BLaER1 treated with 17β-estradiol and CSF1 and Interleukin-3, amounts not matched to agents 10 nM and 100 nM (cell line): ENCODE results near the gene DIP2A.
"Not testable (repeated sequence)": the region's sequence is repeated elsewhere in the genome, so short reads cannot be mapped to it uniquely, and the experiment has no call there.

Experiments used
- H3K27ac ChIP-seq, 11 experiments: shearing (Covaris generic); formaldehyde crosslinking; 2 replicates each; pipeline ENCODE4 v1.8.1; 2022
- H3K27me3 ChIP-seq, 11 experiments: shearing (Covaris generic); formaldehyde crosslinking; 2 replicates each; pipeline ENCODE4 v1.8.1; 2022
- H3K36me3 ChIP-seq, 11 experiments: shearing (Covaris generic); formaldehyde crosslinking; 2 replicates each; pipeline ENCODE4 v1.8.1; 2022
- H3K4me1 ChIP-seq, 10 experiments: shearing (Covaris generic); formaldehyde crosslinking; 2 replicates each; pipeline ENCODE4 v1.8.1; 2022
- H3K4me2 ChIP-seq, 11 experiments: shearing (Covaris generic); formaldehyde crosslinking; 2 replicates each; pipeline ENCODE4 v1.8.1; 2022
- H3K4me3 ChIP-seq, 10 experiments: shearing (Covaris generic); formaldehyde crosslinking; 2 replicates each; pipeline ENCODE4 v1.8.1; 2022
- H3K9ac ChIP-seq, 11 experiments: shearing (Covaris generic); formaldehyde crosslinking; 2 replicates each; pipeline ENCODE4 v1.8.1; 2022
- H3K9me3 ChIP-seq, 11 experiments: shearing (Covaris generic); formaldehyde crosslinking; replicated peaks in 1 of 11; 2 replicates each; pipeline ENCODE4 v1.8.1; 2022
- H4K20me1 ChIP-seq, 11 experiments: shearing (Covaris generic); formaldehyde crosslinking; 2 replicates each; pipeline ENCODE4 v1.8.1; 2022
- Cebpa-rat ChIP-seq, 11 experiments: shearing (Covaris generic); IDR thresholded peaks; 2 replicates each; pipeline ENCODE4 v1.8.1; 2022

Gene DIP2A

GRCh38 chr21:46569081-46569480 lies 110.4 kb downstream of the DIP2A start:
- no peaks in the 10 kb centered on the region for H3K27me3 ChIP-seq
- no peak overlapping the region for H3K4me2 ChIP-seq
- H3K9me3 ChIP-seq = peaks cover 23 to 31% (median 27%) of the 10 kb centered on the region in 11 experiments
- TF ChIP-seq Cebpa-rat (IDR thresholded peaks at IDR 0.05) = no peak
- H4K20me1 ChIP-seq = no peaks in the 10 kb centered on the region; a peak in 1 of 22 replicates
- no peak overlapping the region for H3K4me3 ChIP-seq
- H3K27ac ChIP-seq = no peak overlapping the region
- peaks cover 0 to 30% (median 0%) of the 10 kb centered on the region in 10 experiments; a peak in 4 of 20 replicates for H3K4me1 ChIP-seq
- peaks cover 68 to 95% (median 78%) of the 10 kb centered on the region in 11 experiments for H3K36me3 ChIP-seq
- no peak overlapping the region for H3K9ac ChIP-seq

GRCh38 chr21:46570119-46570518 lies 111.4 kb downstream of the DIP2A start:
- Histone ChIP-seq H3K4me3 (no peak overlapping the region), H3K9me3 (peaks cover 23 to 31% (median 27%) of the 10 kb centered on the region in 11 experiments), H3K27me3 (no peaks in the 10 kb centered on the region), H3K4me1 (peaks cover 0 to 33% (median 0%) of the 10 kb centered on the region in 10 experiments; a peak in 4 of 20 replicates), H4K20me1 (no peaks in the 10 kb centered on the region; a peak in 1 of 22 replicates), H3K4me2 (no peak overlapping the region), H3K36me3 (peaks cover 60 to 84% (median 69%) of the 10 kb centered on the region in 11 experiments), H3K27ac (no peak overlapping the region), H3K9ac (no peak overlapping the region)
- TF ChIP-seq Cebpa-rat (IDR thresholded peaks at IDR 0.05) = no peak

GRCh38 chr21:46570631-46571030 lies 111.9 kb downstream of the DIP2A start:
- Histone ChIP-seq H3K4me2 (no peak overlapping the region), H3K4me3 (no peak overlapping the region), H3K36me3 (peaks cover 54 to 79% (median 65%) of the 10 kb centered on the region in 11 experiments), H3K27ac (no peak overlapping the region), H4K20me1 (no peaks in the 10 kb centered on the region; a peak in 1 of 22 replicates), H3K27me3 (no peaks in the 10 kb centered on the region), H3K9me3 (peaks cover 23 to 31% (median 27%) of the 10 kb centered on the region in 11 experiments), H3K9ac (no peak overlapping the region), H3K4me1 (peaks cover 0 to 33% (median 0%) of the 10 kb centered on the region in 10 experiments; a peak in 4 of 20 replicates)
- no peak for TF ChIP-seq Cebpa-rat (IDR thresholded peaks at IDR 0.05)

GRCh38 chr21:46572850-46573249 lies 114.2 kb downstream of the DIP2A start:
- Histone ChIP-seq H3K9ac (no peak overlapping the region), H3K27ac (no peak overlapping the region), H3K36me3 (peaks cover 32 to 66% (median 43%) of the 10 kb centered on the region in 11 experiments), H3K4me3 (no peak overlapping the region), H4K20me1 (no peaks in the 10 kb centered on the region), H3K27me3 (no peaks in the 10 kb centered on the region), H3K4me2 (no peak overlapping the region), H3K4me1 (peaks cover 0 to 24% (median 0%) of the 10 kb centered on the region in 10 experiments; a peak in 3 of 20 replicates), H3K9me3 (peaks cover 32 to 50% (median 42%) of the 10 kb centered on the region in 11 experiments)
- no peak for TF ChIP-seq Cebpa-rat (IDR thresholded peaks at IDR 0.05)

GRCh38 chr21:46577786-46578185 lies 119.1 kb downstream of the DIP2A start:
- H3K4me2 ChIP-seq, H3K9ac ChIP-seq, H3K27ac ChIP-seq, H3K4me3 ChIP-seq, H4K20me1 ChIP-seq, H3K27me3 ChIP-seq, H3K4me1 ChIP-seq: not testable (repeated sequence)
- H3K9me3 ChIP-seq = peaks cover 62 to 79% (median 71%) of the 10 kb centered on the region in 11 experiments
- peaks cover 26 to 77% (median 47%) of the 10 kb centered on the region in 11 experiments for H3K36me3 ChIP-seq

GRCh38 chr21:46579394-46579793 lies 120.7 kb downstream of the DIP2A start:
- H3K4me2 ChIP-seq, H3K4me3 ChIP-seq, H3K27me3 ChIP-seq, H3K4me1 ChIP-seq, H4K20me1 ChIP-seq, H3K9ac ChIP-seq, H3K27ac ChIP-seq: not testable (repeated sequence)
- peaks cover 26 to 71% (median 41%) of the 10 kb centered on the region in 11 experiments for H3K36me3 ChIP-seq
- H3K9me3 ChIP-seq = peaks cover 70 to 84% (median 79%) of the 10 kb centered on the region in 11 experiments

- Histone ChIP-seq H3K4me2 (no peak overlapping the region), H3K4me1 (peaks cover 0 to 16% (median 12%) of the 10 kb centered on the region in 10 experiments; a peak in 15 of 20 replicates), H3K27ac (no peak overlapping the region), H3K36me3 (peaks cover 26 to 63% (median 41%) of the 10 kb centered on the region in 11 experiments), H3K4me3 (no peak overlapping the region), H4K20me1 (no peaks in the 10 kb centered on the region), H3K9ac (no peak overlapping the region), H3K27me3 (no peaks in the 10 kb centered on the region), H3K9me3 (peaks cover 80 to 98% (median 93%) of the 10 kb centered on the region in 11 experiments)
- no peak for TF ChIP-seq Cebpa-rat (IDR thresholded peaks at IDR 0.05)
These were observed 123.2 kb downstream of the DIP2A start for GRCh38 chr21:46581780-46582307.

- Histone ChIP-seq H4K20me1 (no peaks in the 10 kb centered on the region), H3K9me3 (peaks cover 63 to 98% (median 82%) of the 10 kb centered on the region in 11 experiments), H3K27me3 (no peaks in the 10 kb centered on the region), H3K4me1 (peaks cover 0 to 16% (median 12%) of the 10 kb centered on the region in 10 experiments; a peak in 15 of 20 replicates), H3K36me3 (peaks cover 18 to 33% (median 24%) of the 10 kb centered on the region in 11 experiments), H3K4me2 (peak overlapping the region in 9 of 11 experiments; percentile 31 to 77 (median 61); a peak in 18 of 22 replicates), H3K4me3 (peak overlapping the region in 3 of 10 experiments; percentile 17 to 25 (median 19); a peak in 2 of 20 replicates), H3K9ac (no peak overlapping the region; a peak in 3 of 22 replicates), H3K27ac (peak overlapping the region in 6 of 11 experiments; percentile 35 to 65 (median 46); a peak in 10 of 22 replicates)
- TF ChIP-seq Cebpa-rat (IDR thresholded peaks at IDR 0.05) = no peak
These were observed 126.7 kb downstream of the DIP2A start for GRCh38 chr21:46585191-46585953.

GRCh38 chr21:46594276-46594675 lies 135.6 kb downstream of the DIP2A start:
- Histone ChIP-seq H3K9ac (no peak overlapping the region), H3K36me3 (peaks cover 0 to 6% (median 0%) of the 10 kb centered on the region in 11 experiments; a peak in 1 of 22 replicates), H3K27me3 (no peaks in the 10 kb centered on the region), H3K4me1 (peaks cover 0 to 7% (median 3%) of the 10 kb centered on the region in 10 experiments; a peak in 8 of 20 replicates), H3K9me3 (peaks cover 78 to 95% (median 88%) of the 10 kb centered on the region in 11 experiments), H3K4me2 (no peak overlapping the region), H4K20me1 (no peaks in the 10 kb centered on the region), H3K27ac (no peak overlapping the region), H3K4me3 (no peak overlapping the region)
- no peak for TF ChIP-seq Cebpa-rat (IDR thresholded peaks at IDR 0.05)
